HG02763 (cell line): Measurements from ENCODE around the gene ARHGEF26.

ENCODE experiments used
- ATAC-seq: cut with Tn5 transposase; IDR thresholded peaks from one replicate; pipeline ENCODE4 v1.9.1; 2021; ENCODE audit warnings: mild to moderate bottlenecking, moderate library complexity; ENCODE audit not compliant: unreplicated experiment

ARHGEF26 gene

DNA sequence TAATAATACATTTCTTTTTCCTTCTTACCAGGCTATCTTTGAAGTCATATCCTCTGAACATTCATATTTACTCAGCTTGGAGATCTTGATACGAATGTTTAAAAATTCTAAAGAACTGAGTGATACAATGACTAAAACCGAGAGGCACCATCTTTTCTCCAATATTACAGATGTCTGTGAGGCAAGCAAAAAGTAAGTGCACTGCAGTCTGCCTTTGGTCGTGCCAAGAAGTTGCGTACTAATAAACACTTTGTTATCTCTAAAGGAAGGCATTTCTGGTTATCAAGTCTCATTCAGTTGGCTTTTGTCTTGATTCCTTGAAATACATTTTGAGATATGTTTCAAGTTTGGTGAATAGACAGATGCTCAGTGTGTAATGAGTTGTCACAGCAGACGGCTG, 31.6 kb downstream of the ARHGEF26 start:
- ATAC-seq: no peak

DNA sequence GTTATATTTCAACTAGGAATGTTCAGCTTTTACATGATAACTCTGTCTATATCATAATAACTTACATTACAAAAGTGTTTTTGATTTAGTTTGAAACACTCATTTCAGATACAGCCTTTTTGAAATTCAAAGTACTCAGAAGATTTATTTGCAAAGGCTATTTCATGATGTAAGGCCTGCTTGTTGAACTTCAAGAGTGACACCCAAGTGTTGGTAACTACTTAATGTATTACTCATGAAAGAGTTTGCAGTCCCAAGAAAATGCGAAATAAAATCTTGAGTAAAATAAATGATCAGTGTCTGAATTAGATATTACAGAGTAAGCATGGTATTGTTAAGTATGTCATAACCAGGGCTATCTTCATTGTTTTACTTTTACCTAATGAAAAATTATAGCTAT, 35.3 kb downstream of the ARHGEF26 start:
- ATAC-seq: no peak

DNA sequence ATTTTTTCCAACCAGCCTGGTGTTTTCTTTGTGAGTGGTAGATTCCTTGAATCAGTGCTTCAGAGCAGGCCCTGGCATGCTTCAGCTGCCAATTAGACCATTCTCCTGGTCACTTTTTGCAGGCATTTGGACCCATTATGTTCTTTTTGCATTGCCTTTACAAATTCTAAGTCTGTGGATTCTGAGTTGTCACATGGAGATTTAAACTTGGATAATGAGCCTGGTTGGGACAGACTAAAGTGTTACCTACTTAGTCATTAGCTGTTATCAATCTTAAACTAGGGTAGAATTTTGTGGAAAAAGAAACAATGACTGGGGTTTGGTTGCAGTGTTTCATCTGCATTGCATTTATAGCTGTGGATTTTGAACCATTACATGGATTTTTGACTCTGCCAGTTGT, 40.6 kb downstream of the ARHGEF26 start:
- ATAC-seq: no peak

DNA sequence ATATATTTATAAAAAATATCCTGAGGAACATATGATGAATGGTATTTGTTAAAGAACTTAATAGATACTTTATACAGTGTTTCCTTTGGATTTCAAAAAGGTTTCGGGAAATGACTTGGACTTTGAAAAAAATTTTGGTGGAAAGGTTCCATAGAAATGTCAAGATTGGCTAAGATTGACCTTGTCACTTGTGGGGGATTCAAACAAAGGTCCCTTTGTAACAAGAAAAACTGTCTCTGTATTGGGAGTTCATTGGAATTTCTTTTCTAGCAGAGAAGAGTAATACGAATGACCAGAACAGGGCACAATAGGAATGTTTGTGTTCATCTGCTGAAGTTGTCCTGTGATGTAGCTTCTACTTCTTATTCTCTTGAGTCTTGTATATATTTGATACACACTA, 43.2 kb downstream of the ARHGEF26 start:
- no peak for ATAC-seq

DNA sequence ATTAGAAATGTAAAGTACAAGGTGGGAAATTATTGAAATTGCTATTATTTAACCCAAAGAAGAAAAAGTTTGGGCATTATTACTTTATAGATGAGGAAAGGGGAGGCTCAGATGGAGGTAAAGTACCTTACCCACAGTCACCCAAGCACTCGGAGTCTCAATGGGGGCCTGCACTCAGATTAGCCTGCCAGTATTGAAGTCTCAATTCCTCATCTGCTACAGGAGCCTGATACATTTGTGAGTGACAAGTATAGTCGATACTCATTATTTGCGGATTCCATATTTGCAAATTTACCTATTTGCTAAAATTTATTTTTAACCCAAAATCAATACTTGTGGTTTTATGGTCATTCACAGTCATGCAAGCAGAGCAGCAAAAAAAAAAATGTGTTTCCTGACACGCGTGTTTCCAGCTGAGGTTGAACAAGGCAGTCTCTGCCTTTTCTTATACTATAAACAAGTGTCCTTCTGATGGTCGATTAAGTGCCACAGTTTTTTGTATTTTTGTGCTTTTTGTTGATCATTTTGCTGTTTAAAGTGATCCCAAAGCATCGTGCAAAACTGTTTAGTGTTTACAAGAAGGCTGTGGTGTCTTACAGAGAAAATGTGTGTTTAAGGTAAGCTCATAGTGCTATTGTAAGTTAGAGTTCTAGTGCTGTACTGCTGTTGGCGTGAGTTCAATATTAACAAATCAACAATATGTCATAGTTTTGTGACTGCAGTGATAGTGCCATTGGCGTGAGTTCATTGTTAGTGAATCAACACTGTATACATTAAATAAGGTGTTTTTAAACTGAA, 48.0 kb downstream of the ARHGEF26 start:
- no peak for ATAC-seq

DNA sequence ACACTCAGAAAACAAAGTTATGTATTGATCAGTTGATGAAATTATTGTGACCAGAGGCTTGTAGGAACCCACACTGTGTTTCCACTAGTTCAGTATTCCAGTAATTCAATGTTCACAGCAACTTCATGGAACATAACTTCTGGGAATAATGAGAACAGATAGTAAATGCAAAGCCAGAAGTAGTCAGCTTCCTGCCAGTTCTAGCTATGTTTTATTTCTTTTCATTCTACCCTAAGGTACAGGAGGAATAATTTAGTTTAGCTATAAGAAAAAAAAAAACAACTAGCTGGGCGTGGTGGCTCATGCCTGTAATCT, 48.6 kb downstream of the ARHGEF26 start:
- ATAC-seq: no peak

DNA sequence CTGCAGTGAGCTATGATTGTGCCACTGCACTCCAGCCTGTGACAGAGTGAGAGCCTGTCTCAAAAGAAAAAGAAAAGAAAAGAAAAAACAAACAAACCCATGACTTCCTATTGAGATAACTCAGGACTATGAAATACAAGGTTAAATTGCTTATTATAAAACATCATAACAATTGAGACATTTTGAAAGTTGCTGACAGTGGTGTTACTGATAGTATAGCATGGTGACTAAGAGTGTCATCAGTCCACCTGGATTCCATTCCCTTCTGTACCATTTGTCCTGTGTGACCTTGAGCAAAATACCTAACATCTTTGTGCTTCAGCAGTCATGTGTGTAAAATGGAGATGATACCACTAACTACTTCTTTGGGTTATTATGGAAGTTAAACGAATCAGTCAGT, 49.1 kb downstream of the ARHGEF26 start:
- no peak for ATAC-seq

DNA sequence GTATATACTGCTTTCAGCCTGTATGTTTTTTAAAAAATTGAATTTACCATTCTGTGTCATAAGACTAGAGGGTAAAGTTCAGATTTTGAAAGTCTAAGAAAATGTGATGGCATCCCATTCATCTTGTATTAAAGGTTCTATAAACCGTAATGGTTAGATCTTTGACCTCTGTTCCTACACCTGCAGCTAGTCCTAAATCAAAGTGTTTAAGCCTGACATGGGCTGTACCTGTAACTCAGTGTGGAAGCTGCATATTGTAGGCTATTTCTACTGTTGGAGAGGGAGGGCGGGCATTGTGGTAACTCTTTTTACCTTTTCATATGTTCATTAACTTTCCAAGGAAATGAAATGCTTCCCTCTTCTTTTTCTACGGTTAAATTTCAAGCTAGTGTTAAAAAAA, 53.9 kb downstream of the ARHGEF26 start:
- ATAC-seq: no peak

DNA sequence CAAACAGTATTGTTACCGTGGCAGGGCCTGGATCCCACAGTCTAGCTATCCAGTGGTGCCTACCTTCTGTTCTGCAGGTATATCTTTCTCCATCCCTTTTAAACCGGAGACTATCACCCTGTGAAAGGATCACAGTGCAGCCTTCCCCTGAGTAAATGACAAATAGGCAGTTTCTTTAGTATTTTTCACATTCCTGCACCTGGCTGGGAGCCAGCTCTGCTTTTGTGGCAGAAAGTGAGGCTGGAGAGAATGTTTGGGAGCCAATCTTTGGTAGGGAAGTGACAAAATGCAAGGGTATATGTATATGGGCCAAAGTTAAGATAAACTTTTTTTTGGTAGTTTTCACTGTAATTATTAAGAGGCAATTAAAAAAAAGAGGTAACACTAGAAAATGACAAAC, 54.8 kb downstream of the ARHGEF26 start:
- ATAC-seq: no peak

DNA sequence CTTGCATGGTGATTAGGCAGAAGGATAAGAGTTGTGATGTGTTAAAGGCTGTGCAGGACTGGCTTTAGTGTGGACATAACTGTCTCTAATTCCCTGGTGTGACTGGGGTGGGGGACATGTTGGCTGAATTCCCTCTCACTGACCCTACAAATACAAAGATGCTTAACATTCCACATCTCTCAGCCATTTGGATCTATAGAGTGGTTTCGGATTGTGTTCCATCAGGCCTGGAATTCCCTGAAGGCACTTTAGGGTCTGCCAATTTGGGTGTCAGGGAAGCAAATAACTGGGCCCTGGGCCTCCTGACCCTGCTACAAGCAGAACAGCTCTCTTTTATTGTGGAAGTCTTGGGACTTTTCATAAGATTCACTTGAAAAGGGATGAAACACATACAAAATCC, 56.2 kb downstream of the ARHGEF26 start:
- no peak for ATAC-seq

DNA sequence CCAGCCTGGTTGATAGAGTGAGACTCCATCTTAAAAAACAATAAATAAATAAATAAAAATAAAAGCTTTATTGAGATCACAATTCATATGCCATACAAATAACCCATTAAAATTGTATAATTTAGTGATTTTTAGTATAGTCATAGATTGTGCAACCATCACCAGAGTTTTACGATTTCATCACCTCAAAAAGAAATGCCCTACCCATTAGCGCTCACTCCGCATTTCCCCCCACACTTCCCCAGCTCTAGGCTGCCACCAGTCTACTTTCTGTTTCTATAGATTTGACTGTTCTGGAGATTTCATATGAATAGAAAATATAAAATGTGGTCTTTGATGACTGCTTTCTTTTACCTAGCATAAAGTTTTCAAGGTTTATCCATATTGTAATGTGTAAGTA, 57.0 kb downstream of the ARHGEF26 start:
- ATAC-seq: no peak

DNA sequence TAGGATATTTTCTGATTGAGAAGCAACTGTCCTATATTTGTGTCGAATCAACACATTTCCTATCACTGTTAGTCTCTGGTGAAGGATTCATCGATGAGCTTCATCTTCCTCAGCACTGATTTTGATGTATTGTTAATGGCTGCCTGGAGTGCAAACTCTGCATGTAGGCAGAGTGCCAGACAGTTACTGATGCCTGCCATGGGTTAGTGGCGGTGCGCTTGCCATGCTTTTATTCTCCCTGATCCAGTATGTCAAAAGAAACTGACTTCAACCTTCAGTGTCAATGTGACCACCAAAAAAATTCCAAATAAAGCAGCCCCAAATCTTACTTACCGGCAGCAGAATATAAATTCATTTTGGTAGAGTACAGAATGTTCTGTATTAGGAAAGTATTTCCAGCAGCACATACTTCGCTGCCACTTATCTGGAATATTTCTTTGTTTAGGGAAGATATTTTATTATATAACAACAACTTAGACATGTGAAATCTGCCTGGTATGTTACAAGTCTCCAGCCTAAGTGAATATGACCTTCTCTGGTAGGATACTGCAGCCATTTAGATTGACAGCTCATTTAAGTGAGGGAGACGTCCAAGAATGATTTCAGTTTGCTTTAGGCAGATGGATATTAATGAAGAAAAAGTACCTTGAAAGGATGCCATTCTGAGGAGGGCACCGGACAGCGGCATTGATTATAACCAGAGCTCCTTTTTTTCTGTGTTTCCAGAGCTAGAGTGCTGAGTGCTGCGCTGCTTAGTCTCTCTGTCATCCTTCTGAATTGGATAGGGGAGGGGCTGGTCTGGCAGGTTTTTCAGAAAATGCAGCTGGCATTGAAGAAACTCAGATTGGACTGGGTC, 59.9 kb downstream of the ARHGEF26 start:
- no peak for ATAC-seq

DNA sequence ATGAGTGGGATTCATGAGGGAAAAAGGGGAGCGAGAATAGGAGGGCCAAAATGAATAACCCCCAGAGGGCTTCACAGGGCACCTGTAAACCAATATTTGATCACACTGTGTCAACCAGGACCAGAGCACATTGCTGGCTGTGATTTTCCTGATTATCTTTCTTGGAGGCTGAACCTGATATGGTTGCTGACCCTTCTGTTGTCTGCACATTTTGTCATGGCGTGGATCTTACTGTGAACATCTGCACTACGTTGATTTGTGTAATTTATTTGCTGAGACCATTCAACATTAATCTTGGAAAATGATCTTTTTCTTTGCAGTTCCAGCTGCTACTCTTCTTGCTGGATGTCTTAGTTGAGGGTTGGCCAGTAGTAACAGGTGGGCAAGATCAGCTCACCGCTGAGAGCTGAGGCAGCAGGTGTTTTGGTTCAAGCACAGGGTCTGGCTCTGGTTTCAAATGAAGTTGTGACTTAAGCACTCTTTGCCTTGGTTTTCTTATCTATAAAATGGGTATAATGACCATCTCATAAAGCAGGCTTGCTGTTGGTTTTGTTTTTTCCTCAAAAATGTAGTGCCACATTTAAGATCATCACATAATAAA, 61.2 kb downstream of the ARHGEF26 start:
- ATAC-seq: no peak

DNA sequence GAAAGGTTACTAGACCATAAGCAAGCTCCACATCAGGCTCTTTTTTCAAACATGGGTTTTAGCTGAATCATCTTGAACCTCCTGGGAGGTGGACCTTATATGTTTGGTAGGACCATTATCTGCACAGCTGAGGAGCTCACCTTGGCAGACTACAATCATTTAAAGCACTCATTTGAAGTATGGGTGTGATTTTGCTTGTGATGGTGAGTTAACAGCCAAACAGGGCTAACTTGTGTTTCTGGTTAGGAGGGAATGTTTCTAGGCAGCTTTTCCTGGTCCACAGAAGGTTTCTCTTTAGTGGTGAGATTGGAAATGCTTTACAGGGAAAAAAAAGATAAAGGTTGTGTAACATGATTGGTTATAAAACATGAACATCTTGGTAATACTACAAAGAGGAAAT, 61.8 kb downstream of the ARHGEF26 start:
- ATAC-seq: no peak

DNA sequence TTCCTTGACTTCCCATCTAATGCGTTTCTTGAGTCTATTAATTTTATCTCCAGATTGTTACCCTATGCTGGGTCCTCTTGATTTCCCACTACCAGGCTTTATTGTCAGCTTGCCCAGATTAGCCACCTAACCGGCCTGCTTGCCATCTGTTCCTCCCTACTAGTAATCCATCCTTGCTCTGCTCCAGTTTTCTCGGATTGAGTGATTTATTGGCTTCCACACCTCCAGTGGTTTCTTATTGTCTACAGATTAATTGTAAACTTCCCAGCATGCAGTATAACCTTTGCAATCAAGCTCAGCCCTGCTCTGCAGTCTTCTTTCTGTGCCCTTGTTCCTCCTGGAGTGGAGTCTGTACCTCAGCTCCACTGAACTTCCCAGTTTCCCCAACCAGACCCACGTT, 63.4 kb downstream of the ARHGEF26 start:
- no peak for ATAC-seq

DNA sequence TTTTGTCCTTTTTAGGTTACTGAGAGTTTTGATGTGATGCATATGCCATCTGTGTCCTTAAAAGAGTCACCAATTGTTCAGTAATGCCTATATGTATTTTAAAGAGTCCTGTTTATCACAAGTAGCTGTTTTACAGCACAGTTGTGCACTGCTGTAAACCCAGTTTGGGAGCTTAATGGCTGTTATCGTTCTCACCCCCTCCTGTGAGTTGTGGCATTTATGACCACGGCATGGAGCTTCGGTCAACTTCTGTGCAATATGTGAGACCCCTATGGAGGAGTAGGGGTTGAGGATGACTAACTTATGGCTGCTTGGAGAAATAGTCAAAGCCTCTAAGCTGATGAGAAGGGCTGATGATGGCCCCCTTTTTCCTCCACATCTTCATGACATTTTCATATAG, 67.2 kb downstream of the ARHGEF26 start:
- no peak for ATAC-seq

DNA sequence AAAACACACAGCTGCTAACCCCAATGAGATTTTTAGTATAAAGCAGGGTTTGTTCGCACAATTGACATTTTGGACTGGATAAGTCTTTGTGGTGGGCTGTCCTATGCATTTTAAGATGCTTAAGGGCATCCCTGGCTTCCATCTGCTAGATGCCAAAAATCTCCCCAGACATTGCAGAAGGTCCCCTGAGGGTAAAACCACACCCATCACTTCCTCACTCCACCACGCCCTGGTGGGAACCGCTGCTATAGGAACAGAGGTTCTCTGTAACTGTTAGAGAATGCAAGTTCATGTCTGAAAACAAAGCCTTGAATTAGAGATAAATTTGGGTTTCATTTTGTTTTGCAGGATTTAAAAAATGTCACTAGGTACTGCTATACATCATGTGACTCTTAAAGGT, 67.7 kb downstream of the ARHGEF26 start:
- ATAC-seq: no peak

DNA sequence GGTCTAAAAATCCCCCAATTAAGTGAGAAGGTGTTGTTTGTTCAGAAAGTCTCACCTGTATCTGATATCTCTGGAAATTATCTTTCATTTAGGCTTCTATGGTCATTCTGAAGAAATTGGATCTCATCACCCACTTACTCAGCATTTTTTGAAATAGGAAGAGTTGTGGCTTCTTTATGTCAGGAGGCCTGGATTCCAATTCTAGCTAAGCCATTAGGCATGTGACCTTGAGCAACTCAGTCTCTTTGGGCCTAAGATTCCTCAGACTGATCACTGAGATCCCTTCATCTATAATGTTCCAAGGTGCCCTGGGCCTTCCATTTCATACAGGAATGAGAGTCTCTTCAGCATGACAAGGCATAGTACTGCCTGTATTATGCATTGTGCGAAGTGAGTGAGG, 70.3 kb downstream of the ARHGEF26 start:
- ATAC-seq: no peak

DNA sequence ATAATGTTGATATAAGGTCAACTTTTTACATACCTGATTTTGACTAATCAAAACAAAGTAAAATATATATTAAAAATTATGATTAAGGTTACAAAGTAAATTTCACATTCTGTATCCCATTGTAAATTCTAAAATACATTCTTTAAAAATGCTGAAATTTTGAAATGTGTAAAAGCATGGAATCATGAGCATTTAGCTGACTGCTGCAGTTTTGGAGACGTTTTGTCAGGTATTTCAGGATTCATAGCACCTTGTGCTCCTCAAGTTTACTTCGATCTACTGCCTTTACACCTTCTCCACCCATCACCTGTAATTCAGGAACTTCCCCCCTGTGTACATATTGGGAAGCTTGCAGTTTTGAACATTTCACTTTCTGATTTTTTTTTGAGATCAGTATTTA, 71.0 kb downstream of the ARHGEF26 start:
- ATAC-seq: no peak

DNA sequence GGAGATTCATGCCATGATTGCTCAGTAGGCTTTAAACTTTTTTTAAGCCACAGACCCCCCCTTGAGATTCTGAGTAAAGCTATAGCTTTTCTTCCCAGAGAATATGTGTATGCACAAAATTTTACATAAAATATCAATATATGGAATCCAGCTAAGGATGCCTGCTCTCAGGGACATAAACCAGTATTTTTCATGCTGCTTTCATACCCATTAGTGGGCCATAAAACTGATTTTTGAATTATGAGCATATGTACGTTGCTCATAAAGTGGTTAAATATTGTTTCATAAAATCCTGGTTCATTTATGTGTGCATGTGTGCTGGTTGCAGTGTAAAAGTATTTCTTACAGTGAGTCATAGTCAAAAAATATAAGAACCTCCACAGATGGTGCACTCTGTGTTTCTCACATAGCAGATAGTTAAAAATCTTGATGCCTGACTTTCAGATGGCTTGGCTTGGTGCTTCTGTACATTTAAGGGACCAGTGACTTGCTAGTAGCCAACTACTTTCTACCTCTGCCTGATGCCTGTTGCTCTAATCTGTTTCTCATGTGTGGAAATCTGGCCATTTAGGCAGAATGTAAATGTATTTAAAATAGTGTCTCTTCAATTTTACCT, 71.9 kb downstream of the ARHGEF26 start:
- ATAC-seq: no peak

DNA sequence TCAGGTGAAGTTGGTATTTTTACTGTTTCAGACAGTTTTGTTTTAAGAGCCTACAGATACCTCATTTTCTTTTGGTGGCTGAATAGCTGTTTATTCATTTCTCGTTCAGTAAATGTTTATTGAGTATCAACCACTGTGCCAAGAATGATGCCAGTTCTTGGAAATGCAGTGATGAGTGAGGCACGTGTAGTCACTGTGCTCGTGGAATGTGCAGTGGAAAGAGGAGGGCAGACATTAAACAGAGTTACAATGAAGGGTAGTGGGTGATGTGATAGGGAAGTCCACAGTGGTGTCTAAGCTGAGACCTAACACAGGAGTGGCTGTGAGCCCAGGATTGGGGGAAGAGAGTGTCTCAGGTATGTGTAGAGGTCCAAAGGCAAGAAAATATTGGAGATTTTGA, 73.7 kb downstream of the ARHGEF26 start:
- no peak for ATAC-seq
